ENCODE data around the gene NPTX1. TPM values are rescaled to one million over a fixed set of nuclear protein-coding genes. Genes with fewer than 3 reads are reported as not detected.

NPTX1 gene
- total RNA-seq, 1 donor from 2014 or later: 1.9 TPM

- no peak for DNase-seq (ENCODE audit: low read depth, low spot score)
- no peak overlapping the region for H3K27ac Mint-ChIP-seq (ENCODE audit: unreplicated experiment)
- no peaks in the 10 kb centered on the region for H3K4me1 Mint-ChIP-seq
- H3K36me3 Mint-ChIP-seq (ENCODE audit: low read depth): no peaks in the 10 kb centered on the region
- peaks cover 9% of the 10 kb centered on the region for H3K27me3 Mint-ChIP-seq (ENCODE audit: low read depth)
- H3K9me3 Mint-ChIP-seq: no peaks in the 10 kb centered on the region
- no peak for TF ChIP-seq CTCF (conservative IDR thresholded peaks at IDR 0.05)
- H3K4me3 Mint-ChIP-seq: no peak overlapping the region
Measured at GRCh38 chr17:80519091-80519781, 42.8 kb upstream of the NPTX1 start.

GRCh38 chr17:80518392-80518791, 42.0 kb upstream of the NPTX1 start:
- Mint-ChIP-seq H3K27ac (ENCODE audit: unreplicated experiment) (no peak overlapping the region), H3K4me1 (no peaks in the 10 kb centered on the region), H3K27me3 (ENCODE audit: low read depth) (peaks cover 9% of the 10 kb centered on the region), H3K4me3 (no peak overlapping the region), H3K36me3 (ENCODE audit: low read depth) (no peaks in the 10 kb centered on the region), H3K9me3 (no peaks in the 10 kb centered on the region)
- DNase-seq (ENCODE audit: low read depth, low spot score): no peak
- no peak for TF ChIP-seq CTCF (conservative IDR thresholded peaks at IDR 0.05)

- Mint-ChIP-seq H3K4me3 (no peak overlapping the region), H3K4me1 (no peaks in the 10 kb centered on the region), H3K27me3 (ENCODE audit: low read depth) (peaks cover 9% of the 10 kb centered on the region), H3K9me3 (no peaks in the 10 kb centered on the region), H3K36me3 (ENCODE audit: low read depth) (no peaks in the 10 kb centered on the region), H3K27ac (ENCODE audit: unreplicated experiment) (no peak overlapping the region)
- TF ChIP-seq CTCF (conservative IDR thresholded peaks at IDR 0.05): no peak
- no peak for DNase-seq (ENCODE audit: low read depth, low spot score)
Measured at GRCh38 chr17:80517641-80518040, 41.2 kb upstream of the NPTX1 start.

- DNase-seq (ENCODE audit: low read depth, low spot score): no peak
- Mint-ChIP-seq H3K36me3 (ENCODE audit: low read depth) (no peaks in the 10 kb centered on the region), H3K4me3 (no peak overlapping the region), H3K4me1 (no peaks in the 10 kb centered on the region), H3K9me3 (no peaks in the 10 kb centered on the region), H3K27ac (ENCODE audit: unreplicated experiment) (no peak overlapping the region), H3K27me3 (ENCODE audit: low read depth) (peaks cover 8% of the 10 kb centered on the region)
- no peak for TF ChIP-seq CTCF (conservative IDR thresholded peaks at IDR 0.05)
Measured at GRCh38 chr17:80516171-80516932, 39.9 kb upstream of the NPTX1 start.

GRCh38 chr17:80513892-80514291, 37.5 kb upstream of the NPTX1 start:
- DNase-seq (ENCODE audit: low read depth, low spot score): no peak
- no peak overlapping the region for H3K27ac Mint-ChIP-seq (ENCODE audit: unreplicated experiment)
- H3K9me3 Mint-ChIP-seq: no peaks in the 10 kb centered on the region
- TF ChIP-seq CTCF (conservative IDR thresholded peaks at IDR 0.05): no peak
- H3K4me1 Mint-ChIP-seq: no peaks in the 10 kb centered on the region
- H3K36me3 Mint-ChIP-seq (ENCODE audit: low read depth): no peaks in the 10 kb centered on the region
- no peaks in the 10 kb centered on the region for H3K27me3 Mint-ChIP-seq (ENCODE audit: low read depth)
- no peak overlapping the region for H3K4me3 Mint-ChIP-seq
